ENCODE data around the gene PTPRG. TPM values are rescaled to one million over a fixed set of nuclear protein-coding genes. Genes with fewer than 3 reads are reported as not detected.

Gene PTPRG
- total RNA-seq, 6 experiments from 2014 or later = 29.4 to 34.7 (median 32.7) TPM

- H3K36me3 Mint-ChIP-seq (ENCODE audit: low read depth) = no peaks in the 10 kb centered on the region
- DNase-seq = no peak
- H3K9me3 Mint-ChIP-seq = no peaks in the 10 kb centered on the region
- no peak for TF ChIP-seq CTCF (IDR thresholded peaks at IDR 0.05)
- H3K4me1 Mint-ChIP-seq (ENCODE audit: low read depth) = peaks cover 48% of the 10 kb centered on the region
- H3K27ac Mint-ChIP-seq = no peak overlapping the region
- H3K27me3 Mint-ChIP-seq (ENCODE audit: insufficient read depth) = no peaks in the 10 kb centered on the region
- no peak overlapping the region for H3K4me3 Mint-ChIP-seq
Observed at GRCh38 chr3:61808999-61809398, 247.6 kb downstream of the PTPRG start.

GRCh38 chr3:61809879-61810278, 248.5 kb downstream of the PTPRG start:
- DNase-seq = no peak
- no peak overlapping the region for H3K4me3 Mint-ChIP-seq
- H3K4me1 Mint-ChIP-seq (ENCODE audit: low read depth) = peaks cover 44% of the 10 kb centered on the region
- H3K36me3 Mint-ChIP-seq (ENCODE audit: low read depth) = no peaks in the 10 kb centered on the region
- TF ChIP-seq CTCF (IDR thresholded peaks at IDR 0.05) = no peak
- no peaks in the 10 kb centered on the region for H3K9me3 Mint-ChIP-seq
- no peaks in the 10 kb centered on the region for H3K27me3 Mint-ChIP-seq (ENCODE audit: insufficient read depth)
- no peak overlapping the region for H3K27ac Mint-ChIP-seq

GRCh38 chr3:61810953-61811497, 249.7 kb downstream of the PTPRG start:
- no peak for TF ChIP-seq CTCF (IDR thresholded peaks at IDR 0.05)
- Mint-ChIP-seq H3K36me3 (ENCODE audit: low read depth) (no peaks in the 10 kb centered on the region), H3K9me3 (no peaks in the 10 kb centered on the region), H3K4me3 (no peak overlapping the region), H3K27me3 (ENCODE audit: insufficient read depth) (no peaks in the 10 kb centered on the region), H3K27ac (no peak overlapping the region), H3K4me1 (ENCODE audit: low read depth) (peaks cover 32% of the 10 kb centered on the region)
- no peak for DNase-seq

GRCh38 chr3:61811652-61812051, 250.3 kb downstream of the PTPRG start:
- no peak for DNase-seq
- H3K27ac Mint-ChIP-seq = no peak overlapping the region
- no peaks in the 10 kb centered on the region for H3K36me3 Mint-ChIP-seq (ENCODE audit: low read depth)
- peaks cover 34% of the 10 kb centered on the region for H3K4me1 Mint-ChIP-seq (ENCODE audit: low read depth)
- no peaks in the 10 kb centered on the region for H3K9me3 Mint-ChIP-seq
- no peak overlapping the region for H3K4me3 Mint-ChIP-seq
- H3K27me3 Mint-ChIP-seq (ENCODE audit: insufficient read depth) = no peaks in the 10 kb centered on the region
- TF ChIP-seq CTCF (IDR thresholded peaks at IDR 0.05) = no peak

GRCh38 chr3:61812085-61812484, 250.7 kb downstream of the PTPRG start:
- TF ChIP-seq CTCF (IDR thresholded peaks at IDR 0.05) = no peak
- Mint-ChIP-seq H3K9me3 (no peaks in the 10 kb centered on the region), H3K36me3 (ENCODE audit: low read depth) (no peaks in the 10 kb centered on the region), H3K27ac (no peak overlapping the region), H3K4me3 (no peak overlapping the region), H3K27me3 (ENCODE audit: insufficient read depth) (no peaks in the 10 kb centered on the region), H3K4me1 (ENCODE audit: low read depth) (peaks cover 35% of the 10 kb centered on the region)
- DNase-seq = no peak

- 0 out of 2 replicates have a peak overlapping the region, but pooled peaks have one; percentile 12 for H3K27ac Mint-ChIP-seq
- no peaks in the 10 kb centered on the region for H3K9me3 Mint-ChIP-seq
- H3K27me3 Mint-ChIP-seq (ENCODE audit: insufficient read depth) = no peaks in the 10 kb centered on the region
- no peak for TF ChIP-seq CTCF (IDR thresholded peaks at IDR 0.05)
- no peak overlapping the region for H3K4me3 Mint-ChIP-seq
- DNase-seq = peak; percentile 26
- no peaks in the 10 kb centered on the region for H3K36me3 Mint-ChIP-seq (ENCODE audit: low read depth)
- peaks cover 35% of the 10 kb centered on the region for H3K4me1 Mint-ChIP-seq (ENCODE audit: low read depth)
Observed at GRCh38 chr3:61812517-61812916, 251.1 kb downstream of the PTPRG start.
